A549 (cell line): ENCODE data around the gene NADSYN1.

Source experiments
- CEBPB ChIP-seq, 2 experiments: fragments of >200 bp in 1 of 2; sonication (Bioruptor Twin) in 1 of 2; formaldehyde crosslinking in 1 of 2; IDR thresholded peaks; 2 replicates each; pipeline ENCODE4 v1.6.1; 2012 to 2016
- CTCF ChIP-seq: fragments of >200 bp; sonication (Bioruptor Twin); formaldehyde crosslinking; IDR thresholded peaks from 3 replicates; pipeline ENCODE4 v1.5.1; 2016
- HEYL ChIP-seq: fragments of 250-450 bp; sonication (Bioruptor Pico); IDR thresholded peaks from 2 replicates; pipeline ENCODE4 v1.8.0; 2021; ENCODE audit warnings: mild to moderate bottlenecking, moderate library complexity
- KDM1A ChIP-seq: fragments of 200-600 bp; sonication (generic); IDR thresholded peaks from 2 replicates; pipeline ENCODE4 v1.6.1; 2016; ENCODE audit warnings: low read depth, mild to moderate bottlenecking
- NFE2L2 ChIP-seq: fragments of 150-350 bp; conservative IDR thresholded peaks from 2 replicates; pipeline ENCODE4 v1.6.1; 2014; ENCODE audit warnings: low read length
- REST ChIP-seq: fragments of 200-600 bp; sonication (generic); IDR thresholded peaks from 2 replicates; pipeline ENCODE4 v1.6.1; 2016; ENCODE audit warnings: antibody characterized with exemption, mild to moderate bottlenecking, moderate library complexity
- SMC3 ChIP-seq: fragments of >200 bp; sonication (Bioruptor Twin); formaldehyde crosslinking; IDR thresholded peaks from 3 replicates; pipeline ENCODE4 v1.6.1; 2018; ENCODE audit warnings: inconsistent platforms
- TF ChIP-seq, protein P1 (sequence below): fragments of >200 bp; sonication (Bioruptor Twin); formaldehyde crosslinking; IDR thresholded peaks from 3 replicates; pipeline ENCODE4 v1.6.1; 2016

DNA sequence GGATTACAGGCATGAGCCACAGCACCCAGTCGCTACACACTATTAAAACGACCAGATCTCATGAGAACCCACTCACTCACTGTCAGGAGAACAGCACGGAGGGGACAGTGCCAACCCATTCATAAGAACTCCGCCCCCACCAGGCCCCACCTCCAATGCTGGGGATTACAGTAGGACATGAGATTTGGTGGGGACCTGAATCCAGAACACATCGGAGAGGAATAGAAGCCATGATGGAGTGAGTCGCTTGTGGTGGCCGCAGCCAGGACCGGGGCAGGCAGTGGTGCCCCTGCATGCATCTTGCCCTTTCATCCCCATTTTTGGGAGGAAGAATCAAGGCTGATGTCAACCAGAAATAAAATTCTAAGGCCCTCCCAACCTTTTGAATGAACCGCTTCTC is 8.7 kb downstream of the NADSYN1 start:
- TF ChIP-seq CTCF (no peak), REST (no peak), CEBPB (IDR thresholded peaks at IDR 0.05) (no peak), KDM1A (no peak), HEYL (no peak), NFE2L2 (no peak), SMC3 (no peak)
- TF ChIP-seq, protein P1, sequence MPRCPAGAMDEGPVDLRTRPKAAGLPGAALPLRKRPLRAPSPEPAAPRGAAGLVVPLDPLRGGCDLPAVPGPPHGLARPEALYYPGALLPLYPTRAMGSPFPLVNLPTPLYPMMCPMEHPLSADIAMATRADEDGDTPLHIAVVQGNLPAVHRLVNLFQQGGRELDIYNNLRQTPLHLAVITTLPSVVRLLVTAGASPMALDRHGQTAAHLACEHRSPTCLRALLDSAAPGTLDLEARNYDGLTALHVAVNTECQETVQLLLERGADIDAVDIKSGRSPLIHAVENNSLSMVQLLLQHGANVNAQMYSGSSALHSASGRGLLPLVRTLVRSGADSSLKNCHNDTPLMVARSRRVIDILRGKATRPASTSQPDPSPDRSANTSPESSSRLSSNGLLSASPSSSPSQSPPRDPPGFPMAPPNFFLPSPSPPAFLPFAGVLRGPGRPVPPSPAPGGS, result no peak
